Measurements from ENCODE around the gene CCDC144A.
A peak's percentile ranks its signal among the peaks of the same experiment; 100 is the strongest.
"Not testable (repeated sequence)": the region's sequence is repeated elsewhere in the genome, so short reads cannot be mapped to it uniquely, and the experiment has no call there.

CCDC144A gene, protein sequence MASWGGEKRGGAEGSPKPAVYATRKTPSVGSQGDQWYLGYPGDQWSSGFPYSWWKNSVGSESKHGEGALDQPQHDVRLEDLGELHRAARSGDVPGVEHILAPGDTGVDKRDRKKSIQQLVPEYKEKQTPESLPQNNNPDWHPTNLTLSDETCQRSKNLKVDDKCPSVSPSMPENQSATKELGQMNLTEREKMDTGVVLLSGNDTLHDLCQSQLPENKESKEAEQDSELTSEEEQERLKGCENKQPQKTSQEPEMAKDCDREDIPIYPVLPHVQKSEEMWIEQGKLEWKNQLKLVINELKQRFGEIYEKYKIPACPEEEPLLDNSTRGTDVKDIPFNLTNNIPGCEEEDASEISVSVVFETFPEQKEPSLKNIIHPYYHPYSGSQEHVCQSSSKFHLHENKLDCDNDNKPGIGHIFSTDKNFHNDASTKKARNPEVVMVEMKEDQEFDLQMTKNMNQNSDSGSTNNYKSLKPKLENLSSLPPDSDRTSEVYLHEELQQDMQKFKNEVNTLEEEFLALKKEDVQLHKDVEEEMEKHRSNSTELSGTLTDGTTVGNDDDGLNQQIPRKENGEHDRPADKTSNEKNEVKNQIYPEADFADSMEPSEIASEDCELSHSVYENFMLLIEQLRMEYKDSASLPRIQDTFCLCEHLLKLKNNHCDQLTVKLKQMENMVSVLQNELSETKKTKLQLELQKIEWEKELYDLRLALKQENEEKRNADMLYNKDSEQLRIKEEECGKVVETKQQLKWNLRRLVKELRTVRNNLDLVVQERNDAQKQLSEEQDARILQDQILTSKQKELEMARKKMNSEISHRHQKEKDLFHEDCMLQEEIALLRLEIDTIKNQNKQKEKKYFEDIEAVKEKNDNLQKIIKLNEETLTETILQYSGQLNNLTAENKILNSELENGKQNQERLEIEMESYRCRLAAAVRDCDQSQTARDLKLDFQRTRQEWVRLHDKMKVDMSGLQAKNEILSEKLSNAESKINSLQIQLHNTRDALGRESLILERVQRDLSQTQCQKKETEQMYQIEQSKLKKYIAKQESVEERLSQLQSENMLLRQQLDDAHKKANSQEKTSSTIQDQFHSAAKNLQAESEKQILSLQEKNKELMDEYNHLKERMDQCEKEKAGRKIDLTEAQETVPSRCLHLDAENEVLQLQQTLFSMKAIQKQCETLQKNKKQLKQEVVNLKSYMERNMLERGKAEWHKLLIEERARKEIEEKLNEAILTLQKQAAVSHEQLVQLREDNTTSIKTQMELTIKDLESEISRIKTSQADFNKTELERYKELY (N-terminal part only)

DNA sequence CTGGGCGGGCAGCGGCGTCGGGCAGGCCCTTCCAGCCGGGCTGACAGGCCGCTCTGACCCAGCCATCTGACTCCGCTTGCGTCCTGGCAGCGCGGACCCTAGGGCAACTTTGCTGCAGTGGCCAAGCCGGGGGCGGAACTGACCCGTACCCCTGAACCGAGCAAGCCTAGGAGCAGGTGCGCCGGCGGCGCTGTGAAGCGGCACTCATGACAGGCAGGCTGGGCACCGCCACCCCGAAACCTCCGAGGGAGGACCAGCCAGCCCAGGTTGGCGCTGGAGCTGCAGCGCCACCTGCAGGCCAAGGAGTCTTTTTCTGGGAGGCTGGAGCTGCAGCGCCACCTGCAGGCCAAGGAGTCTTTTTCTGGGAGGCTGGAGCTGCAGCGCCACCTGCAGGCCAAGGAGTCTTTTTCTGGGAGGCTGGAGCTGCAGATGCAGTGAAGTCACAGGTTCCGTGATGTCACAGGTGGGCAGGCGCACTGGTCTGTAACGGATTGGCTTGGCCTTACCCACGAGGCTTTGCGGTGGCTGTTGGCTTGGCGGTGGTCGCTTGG, at the start of gene CCDC144A:
Gene CCDC144A (plus strand): TSS at position 511 of the 551 bp plus-strand sequence. CDS start 160 bp downstream, outside the sequence.
- DNase-seq = not testable (repeated sequence)

DNA sequence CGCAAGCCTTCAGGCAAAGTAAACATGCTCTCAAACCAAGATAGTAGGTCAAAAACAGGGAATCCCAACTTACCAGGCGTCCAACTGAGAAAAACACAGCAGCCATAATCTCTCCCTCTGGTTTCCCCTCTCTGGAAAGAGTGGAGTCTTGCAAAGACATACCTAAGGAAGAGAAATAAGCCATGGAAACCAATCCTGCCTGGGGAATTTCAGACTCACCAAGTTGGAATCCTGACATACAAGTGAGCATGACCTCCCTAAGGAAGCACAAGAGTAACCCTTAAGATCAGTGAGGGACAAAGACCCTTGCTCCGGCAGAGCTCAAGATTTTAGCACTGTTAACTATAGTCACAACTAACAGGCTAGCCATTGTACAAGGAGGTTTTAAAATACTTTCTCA, 40.5 kb upstream of the CCDC144A start:
- DNase-seq = no peak

DNA sequence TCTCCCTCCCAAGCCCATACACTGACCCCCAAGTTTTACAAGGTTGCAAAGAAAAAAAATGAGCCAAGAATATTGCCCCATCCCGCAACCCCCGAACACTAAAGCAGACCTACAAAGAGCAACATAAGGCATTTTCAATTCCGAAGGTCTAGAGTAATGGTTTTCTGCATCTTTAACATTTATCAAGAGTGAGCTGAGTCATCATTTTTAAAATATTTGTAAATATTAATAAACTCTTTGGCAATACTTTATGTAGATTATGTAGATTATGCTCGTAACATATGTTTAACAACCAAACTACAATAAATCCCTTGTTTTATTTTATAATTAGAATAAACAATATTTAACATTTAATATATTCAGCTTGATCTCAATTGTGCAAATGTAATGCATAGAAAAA, 37.8 kb upstream of the CCDC144A start:
- DNase-seq = no peak

DNA sequence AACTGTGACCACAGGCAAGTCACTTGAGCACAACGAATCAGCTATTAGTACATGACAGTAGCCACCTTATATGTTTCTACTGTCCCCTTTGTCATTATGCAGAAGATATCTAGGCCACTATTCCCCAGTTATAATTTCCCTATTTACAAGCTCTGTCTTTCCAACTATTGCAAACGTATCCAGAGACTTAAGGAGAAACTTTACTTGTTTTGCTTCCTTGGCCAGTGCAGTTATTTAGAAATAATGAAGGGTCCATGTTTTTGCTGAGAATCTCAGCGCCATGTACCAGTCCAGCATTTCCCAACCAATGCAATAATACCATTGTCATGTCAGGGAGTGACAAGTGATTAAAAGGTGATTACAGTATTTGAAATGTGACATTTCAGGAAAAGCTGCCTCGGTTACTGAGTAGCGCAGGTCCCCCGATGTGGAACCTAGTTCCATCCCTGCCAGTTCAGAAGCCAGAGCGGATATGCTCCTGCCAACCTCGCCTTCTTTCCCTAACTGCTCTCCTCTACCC, 37.1 kb upstream of the CCDC144A start:
- DNase-seq = no peak

DNA sequence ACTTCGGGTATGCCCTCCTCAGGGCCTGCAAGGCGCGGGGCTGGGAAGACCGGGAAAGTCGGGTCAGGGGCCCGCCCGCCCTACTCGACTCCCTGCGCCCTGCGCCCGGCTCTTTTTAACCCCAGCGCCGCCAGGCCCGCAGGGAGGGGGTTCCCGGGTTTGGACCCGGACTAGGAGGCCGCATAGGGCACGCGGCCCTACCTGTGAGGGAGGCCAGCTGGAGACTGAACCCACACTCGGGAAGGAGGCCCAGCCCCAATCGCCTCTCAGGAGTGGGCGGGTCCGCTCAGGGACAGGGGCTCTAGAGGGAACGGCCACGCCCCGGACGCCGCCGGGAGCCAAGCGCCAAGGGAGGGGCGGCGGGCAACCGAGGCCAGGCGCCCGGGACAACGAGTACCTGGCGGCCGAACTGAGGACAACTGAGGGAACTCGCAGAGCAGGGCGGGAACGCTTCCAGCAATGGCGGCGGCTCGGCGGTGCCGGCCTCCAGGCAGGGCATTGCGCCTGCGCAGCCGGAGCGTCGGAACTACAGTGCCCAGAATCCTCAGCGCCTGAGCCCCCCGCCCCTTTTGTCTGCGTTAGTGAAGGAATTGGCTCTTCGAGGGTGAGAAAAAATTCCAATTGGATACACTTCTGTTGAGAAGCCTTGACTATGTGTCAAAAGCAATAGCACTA, 36.5 kb upstream of the CCDC144A start, which contains the start of gene ZNF624:
Gene ZNF624 (minus strand): TSS at position 484 of the 675 bp plus-strand sequence.
- DNase-seq = peak; percentile 96

DNA sequence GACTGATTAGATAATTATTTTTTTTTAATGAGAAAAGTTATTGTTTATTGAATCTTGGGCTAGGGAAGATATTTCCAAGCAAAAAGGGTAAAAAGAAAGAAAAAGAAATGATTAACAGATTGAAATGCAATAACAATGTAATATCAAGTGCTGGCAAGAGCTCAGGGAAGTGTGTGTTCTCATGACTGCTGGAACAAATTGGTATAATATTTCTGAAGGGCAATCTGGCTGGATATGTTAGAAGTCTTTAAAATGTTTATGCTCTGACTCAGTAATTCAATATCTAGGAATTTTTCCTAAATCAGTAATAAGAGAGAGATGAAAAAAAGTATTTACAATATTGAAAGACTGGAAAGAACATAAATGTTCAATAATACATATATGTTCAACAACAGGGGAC, 28.8 kb upstream of the CCDC144A start:
- no peak for DNase-seq

DNA sequence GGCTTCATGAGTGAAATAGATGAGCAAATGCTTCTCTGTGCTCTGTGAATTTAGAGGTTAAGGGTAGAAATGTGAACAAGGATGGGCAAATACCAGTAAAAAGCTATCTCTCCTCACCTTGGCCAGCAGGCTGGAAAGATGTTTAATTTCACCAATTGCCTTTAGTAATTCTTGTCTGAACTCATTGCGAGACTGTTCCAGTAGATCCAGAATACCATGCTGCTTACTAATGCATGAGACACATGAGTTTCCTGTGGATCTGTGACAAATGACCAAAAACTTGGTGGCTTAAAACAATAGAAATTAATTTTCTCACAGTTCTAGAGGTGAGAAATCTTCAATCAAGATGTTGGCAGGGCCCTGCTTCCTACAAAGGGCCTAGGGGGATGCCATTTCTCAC, 27.1 kb upstream of the CCDC144A start:
- no peak for DNase-seq

DNA sequence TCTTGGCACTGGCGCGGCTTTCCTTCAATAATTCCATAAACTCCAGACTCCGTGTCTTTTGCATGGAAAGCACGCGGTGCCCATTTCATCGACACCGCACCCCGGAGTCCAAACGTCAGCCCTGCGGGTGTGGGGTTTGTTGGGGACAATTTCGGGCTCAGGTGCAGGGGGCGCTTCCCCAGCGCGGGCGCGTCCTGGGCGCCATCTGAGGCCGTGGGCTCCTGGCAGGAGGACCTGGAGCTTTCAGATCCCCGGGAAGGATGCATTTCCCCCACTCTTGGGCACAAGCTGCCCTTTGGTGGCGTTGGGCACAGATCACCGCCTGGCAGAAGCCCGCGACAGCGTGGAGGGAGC, 23.5 kb upstream of the CCDC144A start:
- DNase-seq = not testable (repeated sequence)

DNA sequence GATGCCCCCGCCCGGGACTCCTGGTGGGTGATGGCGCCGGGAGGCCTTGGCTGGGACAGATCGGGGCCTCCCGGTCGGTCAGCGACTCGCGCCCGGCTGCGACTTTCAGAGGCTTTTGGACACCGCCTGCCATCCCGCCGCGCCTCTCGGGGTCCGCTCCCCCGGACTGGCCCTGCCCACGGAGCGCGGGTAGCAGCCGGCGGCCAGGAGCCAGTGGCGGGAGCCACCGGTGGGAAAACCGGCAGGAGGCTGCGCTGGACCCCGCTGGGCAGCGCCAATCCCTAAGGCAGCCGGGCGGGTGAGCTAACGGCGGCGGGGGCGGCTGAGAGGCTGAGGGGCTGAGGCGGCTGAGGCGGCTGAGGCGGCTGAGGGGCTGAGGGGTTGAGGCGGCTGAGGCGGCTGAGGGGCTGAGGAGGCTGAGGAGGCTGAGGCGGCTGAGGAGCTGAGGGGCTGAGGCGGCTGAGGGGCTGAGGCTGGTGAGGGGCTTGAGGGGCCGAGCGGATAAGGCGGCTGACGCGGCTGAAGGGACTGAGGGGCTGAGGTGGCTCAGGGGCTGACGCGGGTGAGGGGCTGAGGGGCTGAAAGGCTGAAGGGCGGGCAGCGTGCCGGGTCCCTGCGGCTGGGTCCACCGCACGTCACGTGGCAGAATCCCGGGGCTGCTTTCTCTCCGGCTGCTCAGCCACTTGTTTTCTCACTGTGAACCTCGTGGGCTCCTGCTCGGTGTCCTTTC, 23.0 kb upstream of the CCDC144A start:
- peak; percentile 55 for DNase-seq

DNA sequence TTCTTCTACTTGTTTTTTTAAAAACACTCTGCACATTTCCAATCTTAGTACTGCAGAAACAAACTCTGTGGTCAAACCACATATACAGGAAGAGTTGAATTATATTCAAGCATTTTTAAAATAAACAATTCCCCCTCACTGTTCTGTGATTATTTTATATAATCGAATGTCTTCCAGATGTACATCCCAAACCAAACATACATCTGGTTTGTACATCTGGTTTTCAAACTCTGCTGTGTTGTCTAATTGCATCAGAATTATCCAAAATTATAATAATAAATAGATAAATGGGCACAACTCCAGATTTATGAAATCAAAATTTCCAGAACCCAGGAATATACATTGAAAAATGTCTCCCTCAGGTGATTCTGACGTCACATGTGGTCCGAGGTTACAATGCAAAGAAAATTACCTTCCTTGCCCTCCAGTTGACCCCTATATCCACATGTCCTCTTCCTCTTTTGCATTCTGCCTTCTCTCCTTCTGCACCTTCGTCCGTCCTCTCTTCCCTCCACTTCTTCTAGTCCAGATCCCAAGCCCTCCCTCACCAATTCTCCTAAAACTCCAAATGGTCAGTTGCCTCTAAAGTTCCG, 13.3 kb upstream of the CCDC144A start:
- DNase-seq = no peak

DNA sequence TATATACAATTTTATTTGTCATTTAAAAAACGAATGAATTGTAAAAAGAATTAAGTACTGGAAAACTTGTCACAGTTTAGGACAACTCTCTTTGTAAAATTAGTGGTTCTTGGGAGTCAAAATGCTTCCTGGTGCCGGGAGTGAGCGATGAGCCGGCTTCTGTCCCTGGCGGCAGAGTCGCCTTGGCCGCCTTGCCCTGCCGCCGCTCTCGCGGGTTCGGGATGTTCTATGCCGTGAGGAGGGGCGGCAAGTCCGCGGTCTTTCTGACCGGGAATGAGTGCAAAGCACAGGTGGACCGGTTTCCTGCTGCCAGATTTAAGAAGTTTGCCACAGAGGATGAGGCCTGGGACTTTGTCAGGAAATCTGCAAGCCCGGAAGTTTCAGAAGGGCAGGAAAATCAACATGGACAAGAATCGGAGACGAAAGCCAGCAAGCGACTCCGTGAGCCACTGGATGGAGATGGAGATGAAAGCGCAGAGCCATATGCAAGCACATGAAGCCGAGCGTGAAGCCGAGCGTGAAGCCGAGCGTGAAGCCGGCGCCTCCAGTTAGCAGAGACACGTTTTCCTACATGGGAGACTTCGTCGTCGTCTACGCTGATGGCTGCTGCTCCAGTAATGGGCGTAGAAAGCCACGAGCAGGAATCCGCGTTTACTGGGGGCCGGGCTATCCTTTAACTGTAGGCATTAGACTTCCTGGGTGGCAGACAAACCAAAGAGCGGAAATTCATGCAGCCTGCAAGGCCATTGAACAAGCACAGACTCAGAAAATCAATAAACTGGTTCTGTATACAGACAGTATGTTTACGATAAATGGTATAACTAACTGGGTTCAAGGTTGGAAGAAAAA, 6.5 kb upstream of the CCDC144A start:
- not testable (repeated sequence) for DNase-seq

DNA sequence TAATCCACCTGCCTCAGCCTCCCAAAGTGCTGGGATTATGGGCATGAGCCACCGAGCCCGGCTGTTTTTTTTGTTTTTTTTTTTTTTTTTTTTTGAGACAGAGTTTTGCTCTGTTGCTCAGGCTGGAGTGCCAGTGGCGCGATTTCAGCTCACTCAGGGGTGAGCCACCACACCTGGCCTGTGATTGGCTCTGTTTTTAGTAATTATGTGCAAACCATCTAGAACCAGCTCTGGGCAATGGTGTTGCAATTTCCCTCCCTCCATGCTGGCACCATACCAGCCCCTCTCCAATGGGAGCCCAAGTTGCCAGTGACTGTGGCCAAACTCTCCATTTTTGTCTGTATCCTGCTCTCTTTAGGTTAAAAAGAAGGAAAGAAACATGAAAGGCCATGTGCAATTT, 4.0 kb upstream of the CCDC144A start:
- not testable (repeated sequence) for DNase-seq

DNA sequence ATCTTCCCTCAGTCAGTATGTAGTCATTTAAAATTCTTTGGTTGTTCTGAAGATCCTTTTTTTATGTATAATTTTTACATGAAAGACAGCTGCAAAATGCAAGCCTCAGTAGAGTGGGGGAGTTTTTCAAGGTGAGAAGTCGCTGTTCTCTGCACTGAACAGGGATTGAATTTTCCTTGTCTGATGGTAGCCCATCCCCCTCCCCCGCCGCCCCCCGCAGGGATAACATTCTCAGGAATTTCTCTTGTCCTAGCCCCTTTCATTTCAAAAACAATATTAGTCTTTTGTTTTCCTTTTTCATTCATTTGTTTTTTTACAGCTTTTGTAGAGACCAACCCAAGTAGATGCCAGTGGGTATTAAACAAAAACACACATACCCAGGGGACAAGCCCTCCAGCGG, 2.9 kb upstream of the CCDC144A start:
- not testable (repeated sequence) for DNase-seq

DNA sequence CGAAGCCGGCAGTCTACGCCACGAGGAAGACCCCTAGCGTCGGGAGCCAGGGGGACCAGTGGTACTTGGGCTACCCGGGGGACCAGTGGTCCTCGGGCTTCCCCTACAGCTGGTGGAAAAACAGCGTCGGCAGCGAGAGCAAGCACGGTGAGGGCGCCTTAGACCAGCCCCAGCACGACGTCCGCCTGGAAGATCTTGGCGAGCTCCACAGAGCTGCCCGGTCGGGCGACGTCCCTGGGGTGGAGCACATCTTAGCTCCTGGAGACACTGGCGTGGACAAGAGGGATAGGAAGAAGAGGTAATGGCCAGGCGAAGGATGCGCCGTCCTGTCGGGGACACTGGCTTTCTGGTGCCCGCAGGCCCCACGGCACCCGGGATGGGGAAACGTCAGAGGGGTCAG, 406 bp downstream of the CCDC144A start:
- DNase-seq = not testable (repeated sequence)

DNA sequence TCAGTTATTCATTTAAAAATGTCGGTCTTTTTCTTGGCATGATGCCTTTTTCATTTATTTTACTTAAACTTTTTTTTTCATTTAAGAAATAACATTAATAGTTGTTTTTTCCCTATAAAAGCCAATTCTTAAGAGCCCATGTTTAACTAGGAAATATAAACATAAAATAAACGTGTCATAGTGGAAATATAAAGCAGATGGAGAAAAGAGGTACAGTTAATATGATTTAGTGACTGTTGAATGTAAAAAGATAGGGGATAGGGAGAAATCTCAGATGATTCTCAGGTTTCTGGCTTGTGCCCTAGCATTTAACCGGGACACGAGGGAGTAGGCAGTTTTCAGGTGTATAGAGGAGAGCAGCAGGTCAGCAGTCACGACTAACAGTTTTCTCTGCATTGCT, 7.6 kb downstream of the CCDC144A start:
- not testable (repeated sequence) for DNase-seq

DNA sequence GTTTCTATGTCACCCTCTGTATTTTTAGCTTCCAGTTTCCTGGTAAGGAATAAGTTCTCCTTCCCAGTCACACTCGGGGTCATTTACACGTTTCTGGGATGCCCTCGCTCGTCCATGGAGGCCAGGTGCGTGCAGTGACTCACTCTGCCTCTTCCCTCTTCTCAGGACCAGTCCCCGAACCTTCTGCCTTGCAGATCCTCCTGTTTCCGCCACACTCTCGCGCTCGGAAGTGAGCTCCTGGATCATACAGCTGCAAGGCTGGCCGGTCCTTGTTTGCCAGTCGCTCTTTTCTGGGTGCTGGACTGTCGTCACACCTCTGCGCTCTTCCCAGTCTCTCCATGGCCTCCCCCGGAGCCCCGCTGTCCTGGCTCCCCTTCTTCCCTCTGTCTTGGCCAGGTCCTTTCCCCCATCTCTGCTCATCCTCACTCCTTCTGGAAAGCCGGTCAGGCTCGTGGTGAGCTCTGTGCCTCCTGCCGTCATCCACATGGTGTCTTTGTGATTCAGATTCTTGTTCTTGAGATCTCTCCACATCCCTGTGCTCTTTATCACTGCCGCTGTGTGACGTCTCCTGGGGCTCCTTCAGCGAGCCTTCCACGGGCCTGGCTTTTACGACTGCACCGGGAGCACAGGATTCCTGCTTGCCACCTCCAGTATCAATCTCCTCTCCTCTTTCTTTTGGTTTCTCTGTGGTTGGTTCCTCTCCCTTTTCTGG, 55.6 kb downstream of the CCDC144A start:
- DNase-seq = peak; percentile 40

DNA sequence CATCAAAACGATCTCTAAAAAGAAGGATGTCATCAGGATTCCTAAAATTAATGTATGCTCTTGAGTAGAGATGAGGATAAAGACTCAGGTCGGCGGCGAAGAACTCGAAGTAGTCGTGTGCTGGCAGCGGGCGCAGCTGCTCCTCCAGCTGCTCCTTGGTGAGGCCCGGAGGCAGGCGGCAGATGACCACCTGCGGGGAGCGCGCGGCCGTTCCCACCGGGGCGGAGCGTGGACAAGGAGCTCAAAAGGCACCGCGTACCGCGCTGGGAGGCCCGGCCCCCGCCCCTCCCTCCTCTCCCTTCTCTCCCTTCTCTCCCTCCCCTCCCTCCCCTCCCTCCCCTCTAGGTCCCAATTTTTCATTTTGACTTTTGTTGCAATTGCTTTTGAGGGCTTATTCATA, 56.5 kb downstream of the CCDC144A start:
- not testable (repeated sequence) for DNase-seq

DNA sequence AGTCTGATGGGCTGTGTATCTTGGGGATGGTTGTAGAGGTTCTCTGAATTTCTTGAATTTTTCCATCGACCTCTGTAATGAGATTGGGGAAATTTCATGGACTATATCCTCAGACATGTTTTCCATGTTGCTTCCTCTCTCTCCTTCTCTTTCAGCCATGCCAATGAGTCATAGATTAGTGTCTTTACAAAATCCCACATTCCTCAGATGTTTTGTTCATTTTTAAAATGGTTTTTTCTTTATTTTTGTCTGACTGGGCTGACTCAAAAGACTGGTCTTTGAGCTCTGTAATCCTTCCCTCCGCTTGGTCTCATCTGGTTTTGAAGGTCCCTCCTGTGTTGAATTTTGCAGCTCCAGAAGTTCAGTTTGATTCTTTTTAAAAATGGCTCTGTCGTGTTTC, 60.5 kb downstream of the CCDC144A start:
- DNase-seq = not testable (repeated sequence)
